Liver (tissue), 3 donors: Measurements from ENCODE around the gene UBE2V1.

ENCODE experiments used
- CTCF ChIP-seq: fragments of 150-350 bp; IDR thresholded peaks from 2 replicates; pipeline ENCODE4 v1.5.1; 2017; ENCODE audit warnings: improper control_type of control experiment, low read depth, low read length; ENCODE audit not compliant: missing input control
- FOXA1 ChIP-seq: IDR thresholded peaks from 2 replicates; pipeline ENCODE4 v1.6.1; 2016; ENCODE audit warnings: antibody characterized with exemption
- HNF4A ChIP-seq, 2 donors: conservative IDR thresholded peaks; 2 replicates each; pipeline ENCODE4 v1.6.1; 2016; ENCODE audit warnings: antibody characterized with exemption in 2 of 2, mild to moderate bottlenecking in 2 of 2
- MAX ChIP-seq: IDR thresholded peaks from 2 replicates; pipeline ENCODE4 v1.6.1; 2016; ENCODE audit warnings: antibody characterized with exemption
- RAD21 ChIP-seq, 2 donors: IDR thresholded peaks; 2 replicates each; pipeline ENCODE4 v1.6.1; 2016; ENCODE audit warnings: antibody characterized with exemption in 2 of 2, mild to moderate bottlenecking in 2 of 2
- REST ChIP-seq: IDR thresholded peaks from 2 replicates; pipeline ENCODE4 v1.6.1; 2016; ENCODE audit warnings: antibody characterized with exemption, mild to moderate bottlenecking
- TAF1 ChIP-seq: conservative IDR thresholded peaks from 2 replicates; pipeline ENCODE4 v1.6.1; 2016; ENCODE audit warnings: antibody characterized with exemption, mild to moderate bottlenecking
- YY1 ChIP-seq: IDR thresholded peaks from 2 replicates; pipeline ENCODE4 v1.6.1; 2016; ENCODE audit warnings: antibody characterized with exemption, mild to moderate bottlenecking
- ZBTB33 ChIP-seq: IDR thresholded peaks from 2 replicates; pipeline ENCODE4 v1.6.1; 2016; ENCODE audit warnings: antibody characterized with exemption
- donor health status: healthy.
- donor health status: healthy.

GRCh38 chr20:50056951-50057713 lies 55.8 kb downstream of the UBE2V1 start:
- TF ChIP-seq REST = no peak
- no peak for TF ChIP-seq CTCF
- no peak for TF ChIP-seq TAF1
- no peak for TF ChIP-seq FOXA1
- no peak for TF ChIP-seq YY1
- TF ChIP-seq RAD21 (IDR thresholded peaks at IDR 0.05) = no peak
- TF ChIP-seq ZBTB33 = no peak
- no peak for TF ChIP-seq HNF4A (conservative IDR thresholded peaks at IDR 0.05)
- TF ChIP-seq MAX = no peak
